HG02678 (cell line): ENCODE results near the gene THSD4.
"Not testable (repeated sequence)": the region's sequence is repeated elsewhere in the genome, so short reads cannot be mapped to it uniquely, and the experiment has no call there.

Experiments
- ATAC-seq: cut with Tn5 transposase; IDR thresholded peaks from one replicate; pipeline ENCODE4 v1.9.1; 2021; ENCODE audit warnings: mild to moderate bottlenecking, moderate library complexity; ENCODE audit not compliant: unreplicated experiment

Gene THSD4

DNA sequence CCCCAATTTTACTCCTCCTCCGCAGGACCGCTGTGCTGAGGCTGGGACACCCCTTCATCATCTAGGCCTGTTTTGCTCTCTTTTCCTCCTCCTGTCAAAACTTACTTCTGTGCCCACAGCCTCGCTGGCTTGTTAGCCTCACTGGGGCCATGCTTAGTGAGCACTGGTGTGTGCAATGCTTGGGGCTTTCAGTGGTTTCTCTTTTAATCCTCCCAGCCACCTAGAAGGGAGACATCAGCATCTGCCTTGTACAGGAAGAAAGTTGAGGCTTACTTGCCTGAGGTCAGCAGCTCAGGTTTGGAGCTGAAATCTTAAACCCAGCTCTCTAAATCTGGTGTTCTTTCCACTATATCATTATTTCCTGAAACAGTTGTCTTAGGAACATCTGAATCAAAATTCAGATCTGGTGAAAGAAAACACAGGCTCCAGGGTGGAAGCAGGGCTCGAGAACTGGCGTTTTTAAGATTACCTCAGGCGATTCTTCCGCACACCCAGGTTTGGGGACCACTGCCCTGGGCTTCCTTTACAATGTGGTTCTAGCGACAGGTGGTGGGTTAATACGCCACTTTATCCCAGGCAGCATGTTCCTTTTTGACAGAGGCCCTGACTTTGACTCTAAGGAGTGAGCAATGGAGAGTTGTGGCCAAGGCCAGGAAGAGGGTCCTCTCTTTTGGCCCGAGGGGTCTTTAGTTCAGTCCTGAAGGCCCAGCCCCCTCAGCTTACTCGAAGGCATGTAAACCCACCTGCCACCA, 3.8 kb downstream of the THSD4 start:
- ATAC-seq, result no peak

DNA sequence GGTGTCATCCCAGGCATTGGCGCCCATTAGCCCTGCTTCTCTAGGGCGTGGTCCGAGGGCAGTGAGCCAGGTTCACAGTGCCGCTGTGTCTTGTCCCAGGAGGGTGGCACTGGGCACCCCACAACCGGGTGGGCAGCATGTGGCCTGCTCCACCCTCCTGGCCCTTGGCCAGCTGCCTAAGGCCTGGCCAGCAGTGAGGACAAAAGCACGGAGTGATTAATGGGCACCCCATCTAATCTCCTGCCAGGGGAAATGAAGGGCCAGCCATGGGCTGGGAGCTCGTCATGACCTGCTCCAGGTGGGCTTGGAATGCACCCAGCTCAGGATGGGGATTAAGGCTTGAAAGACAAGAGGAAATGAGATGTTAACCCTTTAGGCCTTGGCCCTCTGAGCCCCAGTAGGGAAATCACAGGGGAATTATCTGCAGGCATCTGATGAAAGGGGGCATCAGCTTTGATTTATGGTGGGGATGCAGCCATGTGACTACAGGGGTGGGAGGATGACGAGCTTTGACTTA, 5.2 kb downstream of the THSD4 start:
- ATAC-seq, result no peak

DNA sequence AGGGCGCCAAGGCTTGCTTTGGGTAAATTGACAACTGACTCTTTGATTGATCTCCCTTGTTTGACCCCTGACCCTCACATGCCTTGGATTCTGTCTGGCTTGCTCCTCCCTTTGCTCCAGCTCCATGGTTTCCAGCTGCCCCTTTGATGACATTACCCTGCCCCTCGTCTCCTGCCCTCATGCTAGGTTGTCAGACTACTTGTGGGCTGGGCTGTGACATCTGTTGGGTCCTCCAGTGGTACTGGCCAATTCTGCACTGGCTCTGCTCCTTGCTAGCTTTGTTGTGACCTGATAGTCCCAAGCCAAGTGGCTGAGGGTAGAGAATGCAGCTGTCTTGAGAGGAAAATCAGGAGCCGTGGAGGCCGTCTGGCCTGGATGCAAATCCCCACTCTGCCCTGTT, 6.2 kb downstream of the THSD4 start:
- ATAC-seq, result no peak

DNA sequence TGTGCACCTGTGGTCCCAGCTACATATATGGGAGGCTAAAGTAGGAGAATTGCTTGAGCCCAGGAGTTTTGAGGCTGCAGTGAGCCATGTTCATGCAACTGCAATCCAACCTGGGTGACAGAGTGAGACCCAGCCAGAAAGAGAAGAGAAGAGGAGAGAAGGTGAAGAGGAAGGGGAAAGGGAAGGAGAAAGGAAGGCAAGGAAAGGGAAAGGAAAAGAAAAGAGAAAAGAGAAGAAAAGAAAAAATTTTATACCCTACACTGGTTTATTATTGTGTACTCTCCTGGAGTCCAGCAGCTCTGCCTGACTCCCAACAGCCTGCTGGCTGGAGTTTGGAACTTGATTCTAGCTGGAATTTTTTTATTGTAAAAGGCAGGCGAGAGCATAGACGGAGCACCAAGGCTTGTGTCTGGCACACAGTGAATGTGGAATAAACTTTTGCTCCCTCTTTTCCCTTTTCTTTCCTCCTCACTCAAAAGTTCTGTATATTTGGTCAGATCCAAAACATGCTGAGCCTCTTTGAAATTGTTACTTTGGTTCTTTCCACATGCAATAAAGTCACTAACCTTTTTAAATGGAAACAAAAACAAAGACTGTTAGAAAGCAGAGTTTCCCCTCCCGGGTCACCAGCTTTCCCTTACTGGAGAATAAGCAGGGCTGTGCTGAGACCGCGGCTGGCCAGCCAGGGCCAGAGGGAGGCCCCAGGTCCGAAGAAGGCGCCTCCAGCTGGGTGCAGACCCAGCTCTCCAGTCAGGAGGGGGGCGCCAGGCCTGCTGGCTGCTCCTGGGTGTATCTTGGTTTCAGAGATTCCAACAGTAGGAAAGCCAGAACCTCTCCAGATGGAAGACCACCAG, 9.9 kb downstream of the THSD4 start:
- ATAC-seq, result no peak

DNA sequence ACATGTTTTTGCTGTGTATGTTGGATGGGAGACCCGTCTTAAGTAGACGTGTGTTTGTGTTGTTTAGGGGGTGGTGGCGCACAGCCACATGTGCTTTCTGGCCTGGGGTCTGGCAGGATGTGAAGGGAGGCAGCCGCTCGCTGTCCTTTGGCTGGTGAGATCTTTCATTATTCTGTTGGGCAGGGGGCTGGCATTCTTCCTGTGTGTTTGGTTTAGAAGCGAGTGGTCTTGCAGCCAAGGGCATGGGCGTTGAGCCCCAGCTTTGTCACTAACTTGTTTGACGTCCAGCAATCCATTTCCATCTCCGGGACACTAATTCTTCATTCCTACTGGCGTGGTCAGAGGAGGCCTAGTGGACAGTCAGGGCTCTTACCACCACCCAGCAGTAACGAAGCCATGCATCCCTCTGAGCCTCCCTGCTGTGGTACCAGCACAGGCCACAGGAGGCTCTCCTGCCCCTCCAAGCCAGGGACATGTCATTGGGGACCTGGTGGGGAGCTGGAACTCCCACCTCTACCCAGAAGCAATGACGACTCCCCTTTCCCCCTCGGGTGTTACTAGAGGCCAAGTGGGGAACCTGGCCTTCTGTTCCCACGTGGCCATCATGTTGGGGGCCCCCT, 10.7 kb downstream of the THSD4 start:
- no peak for ATAC-seq

DNA sequence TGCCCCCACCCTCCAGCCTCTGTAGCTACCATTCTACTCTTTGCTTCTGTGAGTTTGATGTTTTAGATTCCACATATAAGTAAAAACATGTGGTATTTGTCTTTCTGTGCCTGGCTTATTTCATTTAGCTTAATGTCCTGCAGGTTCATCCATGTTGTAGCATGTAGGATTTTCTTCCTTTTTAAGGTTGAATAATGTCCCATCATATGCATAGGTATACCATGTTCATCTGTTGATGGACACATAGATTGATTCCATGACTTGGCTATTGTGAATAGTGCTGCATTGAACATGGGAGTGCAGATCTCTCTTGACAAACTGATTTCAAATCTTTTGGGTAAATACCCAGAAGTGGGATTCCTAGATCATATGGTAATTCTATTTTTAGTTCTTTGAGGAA, 11.8 kb downstream of the THSD4 start:
- no peak for ATAC-seq

DNA sequence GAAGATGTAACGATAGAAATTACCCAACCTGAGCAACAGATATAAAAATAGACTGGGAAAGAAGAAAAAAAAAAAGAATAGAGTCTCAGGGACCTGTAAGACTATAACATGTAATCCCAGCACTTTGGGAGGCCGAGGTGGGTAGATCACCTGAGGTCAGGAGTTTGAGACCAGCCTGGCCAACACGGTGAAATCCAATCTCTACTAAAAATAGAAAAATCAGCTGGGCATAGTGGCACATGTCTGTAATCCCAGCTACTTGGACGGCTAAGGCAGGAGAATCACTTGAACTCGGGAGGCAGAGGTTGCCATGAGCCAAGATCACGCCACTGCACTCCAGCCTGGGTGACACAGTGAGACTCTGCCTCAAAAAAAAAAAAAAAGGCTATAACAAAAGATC, 12.9 kb downstream of the THSD4 start:
- not testable (repeated sequence) for ATAC-seq

DNA sequence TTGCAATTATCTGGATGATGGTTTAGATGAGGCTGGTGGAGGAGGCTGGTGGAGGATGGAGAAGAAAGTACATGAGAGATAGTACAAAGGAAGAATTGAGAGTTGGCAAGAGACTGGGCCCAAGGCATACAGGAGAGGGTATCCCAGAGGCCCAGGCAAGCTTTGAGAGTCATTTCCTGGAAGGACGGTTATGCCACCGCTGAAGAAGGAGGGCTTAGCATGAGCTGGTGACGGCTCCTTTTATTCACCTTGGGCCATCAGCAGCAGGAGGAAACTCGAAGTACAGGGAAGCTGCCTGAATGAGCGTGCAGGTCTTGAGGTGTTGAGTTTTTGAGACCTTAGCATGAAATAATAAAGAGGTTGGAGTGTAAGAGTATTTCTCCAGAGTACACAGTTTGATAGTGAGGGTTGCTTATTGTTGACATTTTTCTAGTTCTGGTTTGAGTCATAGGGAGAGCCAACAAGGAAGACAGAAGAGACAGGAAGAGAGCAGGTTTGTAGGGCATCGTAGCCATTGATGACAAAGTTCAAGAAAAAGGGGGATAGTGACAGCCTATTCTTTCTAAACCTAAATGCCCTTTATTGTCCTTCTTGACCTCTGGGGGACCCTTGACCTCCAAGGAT, 13.8 kb downstream of the THSD4 start:
- ATAC-seq, result no peak

DNA sequence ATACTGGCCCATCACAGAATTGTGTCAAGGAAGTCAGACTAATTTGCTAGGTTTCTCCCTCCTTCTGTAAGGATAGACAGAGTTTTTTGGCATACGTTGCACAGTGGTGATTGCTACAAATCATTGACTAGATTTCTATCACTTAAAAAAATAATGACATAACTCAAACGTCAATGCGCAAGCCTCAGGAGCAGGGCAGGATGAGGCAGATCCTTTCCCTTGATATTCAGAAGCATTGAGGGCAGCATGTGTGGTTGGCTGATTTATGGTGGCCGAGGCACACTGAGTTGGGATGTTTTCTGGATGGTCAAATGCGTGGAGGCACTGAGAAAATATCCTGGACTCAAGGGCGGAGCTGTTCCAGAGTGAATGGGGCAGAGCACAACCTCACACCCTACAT, 14.4 kb downstream of the THSD4 start:
- no peak for ATAC-seq

DNA sequence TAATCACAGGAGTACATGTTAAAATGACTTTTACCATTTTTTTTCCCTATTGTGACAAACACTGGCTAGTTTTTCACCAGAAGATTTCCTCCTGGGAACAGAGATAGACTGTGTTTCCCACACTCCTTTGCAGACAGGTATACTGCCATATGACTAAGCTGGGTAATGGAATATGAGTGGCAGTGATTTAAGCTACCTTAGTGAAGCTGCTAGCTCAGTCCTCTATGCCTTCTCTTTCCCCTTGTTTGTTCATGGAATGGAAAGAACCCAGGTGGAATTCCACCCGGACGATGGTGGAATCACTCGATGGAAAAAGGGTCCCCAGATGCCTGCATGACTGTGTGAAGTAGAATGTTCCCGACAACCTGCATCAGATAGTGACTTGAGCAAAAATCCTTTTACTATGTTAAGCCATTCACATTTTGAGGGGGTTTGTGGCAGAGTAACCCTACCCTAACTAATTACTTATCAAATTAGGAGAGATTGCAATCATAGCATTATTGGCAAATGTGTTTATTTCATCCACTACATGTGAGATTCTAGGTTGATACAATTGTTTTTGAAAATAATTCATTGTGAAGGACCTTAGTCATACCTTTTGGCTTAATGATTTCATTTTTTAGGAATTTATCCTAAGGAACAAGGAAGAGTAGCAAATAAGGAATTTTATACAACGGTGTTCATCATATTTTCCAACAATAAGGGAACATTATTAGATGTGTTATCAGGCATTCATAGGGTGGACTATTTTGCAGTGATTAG, 16.5 kb downstream of the THSD4 start:
- no peak for ATAC-seq

DNA sequence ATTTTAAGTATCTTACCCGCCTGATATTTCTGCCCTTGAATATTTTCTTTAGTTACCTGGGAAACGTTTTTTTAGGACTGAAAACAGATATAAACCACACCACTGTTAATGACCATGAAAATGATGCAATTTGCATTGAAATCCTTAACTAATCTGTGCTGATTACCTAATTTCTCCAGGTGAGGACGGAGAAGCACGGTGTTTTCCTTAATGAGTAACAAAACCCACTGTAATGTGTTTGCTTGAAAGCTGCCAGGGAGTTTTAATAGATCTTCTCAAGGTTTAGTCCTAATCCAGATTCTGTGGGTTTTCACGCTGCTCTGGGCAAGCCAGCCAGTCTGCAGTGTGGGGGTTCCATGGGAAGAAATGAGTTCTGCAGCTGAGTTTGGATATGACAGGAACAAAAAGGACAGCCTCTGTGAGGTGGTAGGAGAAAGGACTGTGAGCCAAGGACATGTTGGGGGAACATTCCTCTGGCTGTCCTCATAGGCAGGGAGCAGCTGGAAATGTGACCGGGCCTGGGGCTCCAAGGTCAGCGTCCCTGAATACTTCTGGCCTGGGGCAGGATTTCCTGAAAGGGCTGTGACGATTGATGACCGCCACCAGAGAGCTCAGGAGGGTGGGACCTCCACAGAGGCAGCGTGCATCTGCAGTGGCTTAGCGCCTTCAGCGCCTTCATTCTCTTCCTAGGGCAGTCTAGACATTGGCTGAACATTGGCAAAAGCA, 18.6 kb downstream of the THSD4 start:
- no peak for ATAC-seq

DNA sequence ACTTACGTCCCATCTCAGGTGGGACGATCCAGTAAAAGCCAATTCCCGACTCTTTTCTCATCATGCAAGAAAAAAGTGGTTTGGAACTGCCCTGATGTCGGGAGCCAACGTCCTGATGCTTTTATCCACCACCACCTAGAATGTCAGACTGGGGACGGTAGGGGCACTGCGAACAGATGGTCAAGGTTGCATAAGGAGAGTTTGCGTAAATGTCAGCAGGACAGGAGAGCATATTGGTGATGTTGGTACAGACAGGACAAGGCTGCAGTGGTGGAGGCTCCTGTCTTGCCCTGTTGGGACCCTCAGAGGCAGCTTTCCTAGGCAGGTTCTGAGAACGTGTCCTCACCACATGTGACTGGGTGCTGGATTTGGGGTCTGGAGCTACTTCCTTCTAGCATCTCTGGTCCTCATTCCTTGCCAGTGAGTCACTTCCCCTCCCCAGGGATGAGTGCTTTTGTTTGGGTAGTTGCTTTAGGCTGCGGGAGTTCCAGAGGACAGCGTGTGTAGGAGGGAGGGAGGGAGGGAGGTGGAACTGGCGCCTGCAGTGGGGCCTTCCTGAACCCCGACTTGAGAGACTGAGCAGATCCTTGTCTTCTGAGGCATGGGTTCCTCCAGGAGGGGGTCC, 21.0 kb downstream of the THSD4 start:
- ATAC-seq, result no peak

DNA sequence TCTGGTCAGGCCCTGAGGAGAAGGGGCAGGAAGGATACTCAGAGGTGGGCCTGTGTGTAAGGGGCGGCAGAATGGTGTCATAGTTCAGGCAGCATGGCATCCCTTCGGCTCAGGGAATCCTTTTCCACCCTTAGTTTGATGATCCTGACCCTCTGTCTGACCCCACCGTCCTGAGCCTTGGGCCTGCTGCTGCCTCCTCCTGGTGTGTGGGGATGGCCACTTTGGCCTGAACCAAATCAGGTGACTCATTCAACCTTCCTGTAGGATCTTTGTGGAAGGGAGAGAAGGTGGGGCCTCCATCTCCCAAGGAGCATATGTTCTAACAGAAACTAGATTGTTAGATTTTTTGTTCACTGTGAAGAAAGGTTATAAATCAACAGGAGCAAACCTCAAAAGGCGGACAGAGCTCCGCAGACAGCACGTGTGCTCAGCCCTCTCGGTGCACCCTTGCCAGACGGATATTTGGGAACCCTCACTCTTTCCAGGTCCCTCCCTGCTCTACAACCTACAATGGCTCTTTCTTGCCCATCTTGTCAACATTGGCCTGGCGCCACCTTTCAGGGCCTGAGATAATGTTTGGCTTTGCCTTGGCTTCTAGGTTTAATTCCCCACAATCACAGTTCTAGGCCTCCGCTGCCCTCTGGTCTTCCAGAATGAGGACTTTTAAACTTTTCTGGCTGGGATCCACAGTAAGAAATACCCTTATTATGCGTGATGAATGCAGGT, 21.7 kb downstream of the THSD4 start:
- ATAC-seq, result no peak

DNA sequence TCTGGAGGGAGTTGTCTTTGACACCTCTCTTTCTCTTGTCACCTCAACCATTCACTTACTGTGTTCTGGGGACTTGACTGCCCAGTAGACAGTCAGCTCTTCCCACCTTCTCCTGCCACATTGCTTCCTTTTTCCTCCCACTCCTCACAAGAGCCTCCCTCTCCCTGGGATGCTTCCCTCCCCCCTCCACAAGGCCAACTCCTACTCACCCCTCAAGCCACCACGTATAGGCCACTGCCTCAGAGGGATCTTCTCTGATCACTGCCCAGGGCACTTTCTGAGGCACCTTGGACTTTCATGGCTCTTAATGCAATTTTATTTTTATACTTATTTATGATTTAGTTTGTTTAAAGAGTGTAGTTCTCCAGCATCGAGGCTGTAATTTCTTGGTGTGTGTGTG, 23.2 kb downstream of the THSD4 start:
- no peak for ATAC-seq

DNA sequence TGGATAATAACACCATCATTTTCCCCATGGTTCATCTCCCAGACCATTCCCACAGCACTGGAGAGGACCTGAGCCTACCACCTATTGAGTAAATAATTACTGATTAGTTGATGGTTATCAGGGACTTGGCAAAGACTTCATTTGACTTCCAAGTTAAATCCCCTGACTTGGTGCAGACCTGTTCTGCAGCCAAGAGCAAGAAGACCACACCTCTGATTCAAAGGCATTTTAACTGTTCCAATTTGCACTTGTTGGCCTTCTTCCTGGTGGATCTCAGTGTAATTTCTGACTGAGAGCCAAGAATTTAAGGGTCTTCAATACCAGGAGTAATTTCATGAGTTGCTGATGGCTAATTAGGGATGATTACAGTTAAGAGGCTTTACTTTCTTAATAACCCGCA, 24.0 kb downstream of the THSD4 start:
- no peak for ATAC-seq

DNA sequence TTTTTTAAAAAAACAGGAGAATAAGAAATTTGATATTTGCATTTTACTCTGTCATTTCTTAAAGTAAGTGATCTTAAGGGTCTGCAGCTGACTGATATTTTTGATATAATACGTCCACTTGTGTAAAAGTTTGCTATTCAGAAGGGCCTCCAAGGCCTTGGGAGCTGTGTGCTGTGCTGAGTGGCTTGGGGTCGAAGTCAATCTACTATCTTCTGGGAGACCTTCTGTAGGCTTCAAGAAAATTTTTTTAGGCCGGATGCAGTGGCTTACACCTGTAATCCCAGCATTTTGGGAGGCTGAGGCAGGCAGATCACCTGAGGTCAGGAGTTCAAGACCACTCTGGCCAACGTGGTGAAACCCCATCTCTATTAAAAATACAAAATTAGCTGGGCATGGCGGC, 26.3 kb downstream of the THSD4 start:
- no peak for ATAC-seq

DNA sequence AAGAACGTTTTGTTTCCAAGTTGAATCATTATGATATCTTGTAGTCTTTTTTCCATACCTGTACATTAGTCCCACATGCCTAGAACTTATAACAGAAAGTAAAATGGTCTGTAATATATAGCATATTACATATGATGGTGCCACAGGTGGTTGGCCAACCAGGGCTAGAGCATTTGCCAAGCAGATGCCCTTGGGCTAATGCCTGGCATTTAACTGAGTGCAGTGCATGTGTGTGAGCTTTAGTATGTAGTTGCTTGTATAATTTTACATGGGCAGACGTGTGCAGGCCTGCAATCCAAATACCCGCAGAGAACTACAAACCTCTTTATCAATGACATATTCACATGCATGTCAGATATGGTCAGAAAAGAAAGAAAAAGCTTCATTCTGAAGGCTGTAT, 27.5 kb downstream of the THSD4 start:
- ATAC-seq, result no peak

DNA sequence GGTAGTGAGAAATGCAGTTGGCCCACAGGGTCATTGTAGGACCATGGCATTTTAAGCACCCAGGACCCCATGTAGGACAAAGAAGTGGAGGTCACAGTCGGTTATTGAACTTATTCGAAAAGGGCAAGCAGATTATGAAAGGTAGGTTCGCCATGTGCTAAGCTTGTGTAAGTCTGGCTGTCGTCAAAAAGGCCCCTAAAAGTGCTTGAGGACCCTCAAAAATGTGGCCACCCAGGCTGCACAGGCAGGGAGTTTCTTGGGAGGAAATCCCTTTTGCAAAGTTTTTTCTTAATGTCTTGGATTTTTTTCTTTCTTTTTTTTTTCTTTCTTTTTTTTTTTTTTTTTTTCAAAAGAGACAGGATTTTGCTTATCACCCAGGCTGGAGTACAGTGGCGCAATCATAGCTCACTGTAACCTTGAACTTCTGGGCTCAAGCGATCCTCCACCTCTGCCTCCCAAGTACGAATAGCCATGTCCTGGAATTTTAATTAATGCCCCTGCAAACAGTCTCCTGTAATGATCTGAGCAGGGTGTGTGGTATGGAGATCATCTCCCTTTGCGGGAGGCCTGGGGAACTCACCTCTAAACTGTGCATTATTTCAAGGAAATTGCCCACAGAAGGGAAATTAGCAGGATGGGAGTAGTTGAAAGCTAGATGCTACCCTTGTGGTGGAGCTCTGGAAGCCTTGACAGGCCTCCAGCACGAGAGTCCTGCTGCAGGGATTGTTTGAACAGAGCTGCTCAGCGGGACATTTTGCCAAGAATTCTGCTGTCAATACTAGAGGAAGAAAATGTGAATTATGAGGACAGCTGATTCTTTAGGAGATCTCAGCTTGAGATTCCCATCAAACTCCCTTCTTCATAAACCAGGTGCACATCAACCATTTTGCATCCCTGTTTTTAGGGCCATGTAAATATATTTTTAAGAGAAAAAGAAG, 28.4 kb downstream of the THSD4 start:
- ATAC-seq, result no peak
